Stimulated activated CD4-positive, alpha-beta T cell treated with anti-CD3 and anti-CD28 coated beads, Interleukin-1b, Interleukin-23, amount 100 ng/mL, for 1 hour (primary cell): Measurements from ENCODE around the gene IQGAP3.

Experiments used
- DNase-seq, 2 donors: peaks; one replicate each; pipeline ENCODE4 v3.0.0-alpha.2; 2020; ENCODE audit warnings: low read depth in 2 of 2

Gene IQGAP3

GRCh38 chr1:156509424-156510034, 62.8 kb downstream of the IQGAP3 start:
- no peak for DNase-seq

- DNase-seq: no peak
Measured at GRCh38 chr1:156508955-156509234, 63.5 kb downstream of the IQGAP3 start.

GRCh38 chr1:156508205-156508954, 64.0 kb downstream of the IQGAP3 start:
- no peak for DNase-seq

GRCh38 chr1:156506450-156506849, 65.9 kb downstream of the IQGAP3 start:
- DNase-seq: no peak

- DNase-seq: no peak
Measured at GRCh38 chr1:156505679-156506298, 66.6 kb downstream of the IQGAP3 start.

GRCh38 chr1:156504821-156505678, 67.3 kb downstream of the IQGAP3 start:
- DNase-seq: peak; percentile 95

- no peak for DNase-seq
Measured at GRCh38 chr1:156504438-156504813, 67.9 kb downstream of the IQGAP3 start.

- no peak for DNase-seq
Measured at GRCh38 chr1:156503698-156504437, 68.5 kb downstream of the IQGAP3 start.

GRCh38 chr1:156502894-156503697, 69.3 kb downstream of the IQGAP3 start:
- DNase-seq: no peak

GRCh38 chr1:156502391-156502893, 69.9 kb downstream of the IQGAP3 start:
- DNase-seq: no peak

- peak; percentile 87 to 92 for DNase-seq
Measured at GRCh38 chr1:156500793-156501506, 71.4 kb downstream of the IQGAP3 start.

- DNase-seq: no peak
Measured at GRCh38 chr1:156500543-156500792, 71.9 kb downstream of the IQGAP3 start, which contains the start of gene MEF2D. Gene MEF2D, minus strand, starts transcription at chr1:156500775. Its CDS starts 17,483 bp downstream, at chr1:156483292.

GRCh38 chr1:156499842-156500542, 72.4 kb downstream of the IQGAP3 start:
- DNase-seq: no peak

- no peak for DNase-seq
Measured at GRCh38 chr1:156499194-156499841, 73.0 kb downstream of the IQGAP3 start.

- DNase-seq: no peak
Measured at GRCh38 chr1:156498432-156499193, 73.8 kb downstream of the IQGAP3 start.

GRCh38 chr1:156497743-156498431, 74.5 kb downstream of the IQGAP3 start:
- DNase-seq: no peak

GRCh38 chr1:156497078-156497742, 75.2 kb downstream of the IQGAP3 start:
- no peak for DNase-seq
